OCI-LY7 (cell line): ENCODE measurements around the gene UTS2R. TPM values are rescaled to one million over a fixed set of nuclear protein-coding genes. Genes with fewer than 3 reads are reported as not detected.

Experiments
- BruUV-seq: library from RNA; stranded (reverse); fragments of 400-500 nt; replicated peaks from 2 replicates; lab custom pipeline; 2021; lab: Mats Ljungman, UMichigan
- CTCF ChIA-PET: fragments of 300-600 bp; sonication (Branson Sonifier 250); formaldehyde crosslinking; loops from one replicate; lab custom pipeline; 2022; ENCODE audit warnings: antibody characterized with exemption; ENCODE audit not compliant: unreplicated experiment; lab: Charles Lee
- POLR2A ChIA-PET: fragments of 300-600 bp; sonication (Branson Sonifier 250); formaldehyde crosslinking; loops from one replicate; lab custom pipeline; 2022; ENCODE audit warnings: antibody characterized with exemption; lab: Charles Lee
- DNase-seq: peaks from one replicate; pipeline ENCODE4 v3.0.0-alpha.2; 2015; ENCODE audit warnings: low spot score
- H2AFZ ChIP-seq: fragments of 200-600 bp; sonication (generic), shearing (Covaris generic); 2 replicates; pipeline ENCODE4 v1.6.1; 2014; ENCODE audit warnings: mild to moderate bottlenecking, antibody characterized with exemption, low read length, moderate library complexity
- H3K27ac ChIP-seq: fragments of 200-600 bp; sonication (generic); 2 replicates; pipeline ENCODE4 v1.5.1; 2014; ENCODE audit warnings: mixed run types, low read depth, mild to moderate bottlenecking, moderate library complexity, low read length, inconsistent platforms; ENCODE audit not compliant: poor library complexity, severe bottlenecking
- H3K36me3 ChIP-seq: fragments of 200-600 bp; sonication (generic); 2 replicates; pipeline ENCODE4 v1.6.1; 2014; ENCODE audit warnings: mild to moderate bottlenecking, antibody characterized with exemption, low read length, moderate library complexity, mixed read lengths; ENCODE audit not compliant: insufficient read depth
- H3K4me1 ChIP-seq: fragments of 200-600 bp; sonication (generic); 2 replicates; pipeline ENCODE4 v1.5.1; 2014; ENCODE audit warnings: mild to moderate bottlenecking, low read length; ENCODE audit not compliant: insufficient read depth, poor library complexity, severe bottlenecking
- H3K4me2 ChIP-seq: fragments of 200-600 bp; sonication (generic); 2 replicates; pipeline ENCODE4 v1.6.1; 2014; ENCODE audit warnings: mild to moderate bottlenecking, low read length
- H3K4me3 ChIP-seq: fragments of 200-600 bp; sonication (generic); 2 replicates; pipeline ENCODE4 v1.5.1; 2014; ENCODE audit warnings: mild to moderate bottlenecking, low read depth, low read length; ENCODE audit not compliant: poor library complexity, severe bottlenecking
- H3K79me2 ChIP-seq: fragments of 200-600 bp; sonication (generic); 2 replicates; pipeline ENCODE4 v1.6.1; 2016; ENCODE audit warnings: low read depth, mild to moderate bottlenecking, low read length, moderate library complexity, mixed read lengths; ENCODE audit not compliant: insufficient read depth
- H3K9me2 ChIP-seq: fragments of 200-600 bp; sonication (generic); 2 replicates; pipeline ENCODE4 v1.6.1; 2016; ENCODE audit warnings: mild to moderate bottlenecking, low read length, mixed read lengths; ENCODE audit not compliant: insufficient read depth
- H3K9me3 ChIP-seq: fragments of 200-600 bp; sonication (generic); 2 replicates; pipeline ENCODE4 v1.6.1; 2014; ENCODE audit warnings: mild to moderate bottlenecking, mixed run types, low read length, mixed read lengths
- H4K20me1 ChIP-seq: fragments of 200-600 bp; sonication (generic); 2 replicates; pipeline ENCODE4 v1.6.1; 2014; ENCODE audit warnings: mild to moderate bottlenecking, antibody characterized with exemption, low read length, moderate library complexity, mixed read lengths; ENCODE audit not compliant: insufficient read depth
- EZH2phosphoT487 ChIP-seq: fragments of 200-600 bp; sonication (generic); IDR thresholded peaks from 2 replicates; pipeline ENCODE4 v1.6.1; 2018; ENCODE audit warnings: low read depth, borderline replicate concordance, mild to moderate bottlenecking, mixed run types, antibody characterized with exemption, low read length, moderate library complexity, mixed read lengths
- intact Hi-C: fragments of 100-400 bp; cut with micrococcal nuclease; formaldehyde crosslinking; loops from one replicate; pipeline ENCODE4 v1.10.0; 2022; ENCODE audit not compliant: unreplicated experiment
- total RNA-seq, 2 experiments: library from RNA; depleted of rRNA in 1 of 2; stranded (reverse); fragments of >200 nt in 1 of 2; shearing (Covaris generic) in 1 of 2; gene quantifications; 2 replicates each; pipeline ENCODE4 v1.2.3, GENCODE V29; 2014 to 2022
- TF ChIP-seq, protein P1 (sequence below): fragments of 200-600 bp; sonication (generic); conservative IDR thresholded peaks from 2 replicates; pipeline ENCODE4 v1.5.1; 2014; ENCODE audit warnings: mild to moderate bottlenecking, antibody characterized with exemption, low read length, moderate library complexity, mixed read lengths

Gene UTS2R
- total RNA-seq, 2 experiments from 2014 or later = 17.4 to 36.3 TPM

- no peaks in the 10 kb centered on the region for H3K79me2 ChIP-seq
- no TSS peak for BruUV-seq
- no peaks in the 10 kb centered on the region for H3K36me3 ChIP-seq
- ChIA-PET POLR2A (no interaction called here), CTCF (no interaction called here)
- no peak overlapping the region for H3K27ac ChIP-seq
- H2AFZ ChIP-seq = no peak overlapping the region
- intact Hi-C loops = no loop called here
- TF ChIP-seq, protein P1, sequence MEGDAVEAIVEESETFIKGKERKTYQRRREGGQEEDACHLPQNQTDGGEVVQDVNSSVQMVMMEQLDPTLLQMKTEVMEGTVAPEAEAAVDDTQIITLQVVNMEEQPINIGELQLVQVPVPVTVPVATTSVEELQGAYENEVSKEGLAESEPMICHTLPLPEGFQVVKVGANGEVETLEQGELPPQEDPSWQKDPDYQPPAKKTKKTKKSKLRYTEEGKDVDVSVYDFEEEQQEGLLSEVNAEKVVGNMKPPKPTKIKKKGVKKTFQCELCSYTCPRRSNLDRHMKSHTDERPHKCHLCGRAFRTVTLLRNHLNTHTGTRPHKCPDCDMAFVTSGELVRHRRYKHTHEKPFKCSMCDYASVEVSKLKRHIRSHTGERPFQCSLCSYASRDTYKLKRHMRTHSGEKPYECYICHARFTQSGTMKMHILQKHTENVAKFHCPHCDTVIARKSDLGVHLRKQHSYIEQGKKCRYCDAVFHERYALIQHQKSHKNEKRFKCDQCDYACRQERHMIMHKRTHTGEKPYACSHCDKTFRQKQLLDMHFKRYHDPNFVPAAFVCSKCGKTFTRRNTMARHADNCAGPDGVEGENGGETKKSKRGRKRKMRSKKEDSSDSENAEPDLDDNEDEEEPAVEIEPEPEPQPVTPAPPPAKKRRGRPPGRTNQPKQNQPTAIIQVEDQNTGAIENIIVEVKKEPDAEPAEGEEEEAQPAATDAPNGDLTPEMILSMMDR = no peak
- no peak for TF ChIP-seq EZH2phosphoT487
- no peaks in the 10 kb centered on the region for H3K9me2 ChIP-seq
- no peaks in the 10 kb centered on the region for H3K9me3 ChIP-seq
- H3K4me2 ChIP-seq = no peak overlapping the region
- H3K4me1 ChIP-seq = peaks cover 20% of the 10 kb centered on the region
- DNase-seq = peak; percentile 63
- no peak overlapping the region for H3K4me3 ChIP-seq
- H4K20me1 ChIP-seq = no peaks in the 10 kb centered on the region
Measured at GRCh38 chr17:82330322-82331239, 41.0 kb upstream of the UTS2R start.

DNA sequence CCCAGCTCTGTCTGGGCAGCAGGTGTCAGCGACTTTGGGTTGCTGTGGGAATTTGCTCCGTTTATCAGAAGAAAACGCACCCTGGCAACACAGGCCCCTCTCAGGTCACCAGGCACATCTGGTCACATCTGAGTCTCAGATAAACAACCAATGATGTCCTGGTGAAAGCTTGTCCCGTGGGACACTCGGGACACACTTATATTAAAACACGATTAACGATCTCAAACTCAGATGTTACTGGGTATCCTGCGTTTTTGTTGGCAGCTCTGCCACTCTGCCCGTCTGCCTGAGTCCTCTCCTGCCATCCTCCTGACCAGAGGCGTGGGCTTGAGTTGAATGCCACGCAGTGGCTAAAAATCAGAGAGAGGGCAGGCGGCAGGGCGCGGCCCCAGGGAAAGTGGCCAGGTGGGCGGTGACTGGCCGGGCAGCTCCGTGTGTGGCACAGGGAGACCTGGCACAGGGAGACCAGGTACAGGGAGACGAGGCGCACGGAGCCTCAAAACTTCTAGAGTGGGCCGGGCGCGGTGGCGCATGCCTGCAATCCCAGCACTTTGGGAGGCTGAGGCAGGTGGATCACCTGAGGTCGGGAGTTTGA lies 40.1 kb upstream of the UTS2R start:
- H3K4me2 ChIP-seq = no peak overlapping the region
- H3K27ac ChIP-seq = no peak overlapping the region
- no peaks in the 10 kb centered on the region for H3K36me3 ChIP-seq
- ChIA-PET CTCF (no interaction called here), POLR2A (no interaction called here)
- no peaks in the 10 kb centered on the region for H3K79me2 ChIP-seq
- intact Hi-C loops = no loop called here
- H3K9me3 ChIP-seq = no peaks in the 10 kb centered on the region
- H2AFZ ChIP-seq = no peak overlapping the region
- H4K20me1 ChIP-seq = no peaks in the 10 kb centered on the region
- H3K4me1 ChIP-seq = peaks cover 26% of the 10 kb centered on the region
- TF ChIP-seq, protein P1 = no peak
- no peak for TF ChIP-seq EZH2phosphoT487
- no peak overlapping the region for H3K4me3 ChIP-seq
- DNase-seq = no peak
- BruUV-seq = no TSS peak
- H3K9me2 ChIP-seq = no peaks in the 10 kb centered on the region
